Activated CD4-positive, alpha-beta T cell treated with anti-CD3 and anti-CD28 coated beads, Interleukin-2, amount 10 ng/mL, durations not matched to agents 7 days and 5 days (primary cell): ENCODE measurements around the gene RPL6. TPM values are rescaled to one million over a fixed set of nuclear protein-coding genes. Genes with fewer than 3 reads are reported as not detected.

Source experiments
- CTCF ChIA-PET: fragments of 350-600 bp; sonication (Branson Sonifier 250); formaldehyde crosslinking; loops from one replicate; lab custom pipeline; 2021; ENCODE audit warnings: antibody characterized with exemption; lab: Charles Lee
- POLR2A ChIA-PET: fragments of 350-600 bp; sonication (Branson Sonifier 250); formaldehyde crosslinking; loops from one replicate; lab custom pipeline; 2021; ENCODE audit warnings: antibody characterized with exemption; lab: Charles Lee
- DNase-seq: peaks from one replicate; pipeline ENCODE4 v3.0.0-alpha.2; 2020
- H3K27ac Mint-ChIP-seq: one replicate; pipeline ENCODE4 v1.8.0; 2021; ENCODE audit warnings: mild to moderate bottlenecking, moderate library complexity, mixed read lengths
- H3K27me3 Mint-ChIP-seq: one replicate; pipeline ENCODE4 v1.8.0; 2021; ENCODE audit warnings: mixed read lengths
- H3K36me3 Mint-ChIP-seq: one replicate; pipeline ENCODE4 v1.8.0; 2021; ENCODE audit warnings: low read depth, mixed read lengths
- H3K4me1 Mint-ChIP-seq: one replicate; pipeline ENCODE4 v1.8.0; 2021; ENCODE audit warnings: mixed read lengths
- H3K4me3 Mint-ChIP-seq: one replicate; pipeline ENCODE4 v1.8.0; 2021; ENCODE audit warnings: mild to moderate bottlenecking, moderate library complexity, mixed read lengths
- H3K9me3 Mint-ChIP-seq: one replicate; pipeline ENCODE4 v1.8.0; 2021; ENCODE audit warnings: mixed read lengths
- total RNA-seq, 2 experiments: library from RNA; stranded (reverse); gene quantifications; one replicate each; pipeline ENCODE4 v1.2.3, GENCODE V29; 2021

RPL6 gene
- total RNA-seq, 2 experiments from 2014 or later, result 1,236 to 1,343 TPM

GRCh38 chr12:112361271-112361670 is 48.1 kb downstream of the RPL6 start:
- peaks cover 2% of the 10 kb centered on the region for H3K4me1 Mint-ChIP-seq
- H3K27ac Mint-ChIP-seq, result no peak overlapping the region
- CTCF ChIA-PET, result interaction anchor here (0.6 kb wide), 1 partner anchor 9 kb away, joined by 3 read pairs; no protein-coding TSS in a partner anchor
- H3K4me3 Mint-ChIP-seq, result no peak overlapping the region
- POLR2A ChIA-PET, result no interaction called here
- H3K9me3 Mint-ChIP-seq, result no peaks in the 10 kb centered on the region
- no peak for DNase-seq
- H3K36me3 Mint-ChIP-seq, result no peaks in the 10 kb centered on the region
- no peaks in the 10 kb centered on the region for H3K27me3 Mint-ChIP-seq

- no peak for DNase-seq
- Mint-ChIP-seq H3K4me1 (peaks cover 1% of the 10 kb centered on the region), H3K27me3 (no peaks in the 10 kb centered on the region), H3K9me3 (no peaks in the 10 kb centered on the region), H3K27ac (no peak overlapping the region), H3K4me3 (no peak overlapping the region), H3K36me3 (no peaks in the 10 kb centered on the region)
- POLR2A ChIA-PET, result no interaction called here
- CTCF ChIA-PET, result interaction anchor here (0.7 kb wide), 1 partner anchor 28 kb away, joined by 4 read pairs; no protein-coding TSS in a partner anchor
Measured at GRCh38 chr12:112359290-112359689, 50.1 kb downstream of the RPL6 start.

- no peak for DNase-seq
- H3K36me3 Mint-ChIP-seq, result no peaks in the 10 kb centered on the region
- no peak overlapping the region for H3K27ac Mint-ChIP-seq
- ChIA-PET CTCF (interaction anchor here (2.0 kb wide), 1 partner anchor 12 kb away, joined by 9 read pairs; no protein-coding TSS in a partner anchor), POLR2A (interaction anchor here (0.7 kb wide), 1 partner anchor 636 kb away, joined by 4 read pairs; no protein-coding TSS in a partner anchor)
- H3K9me3 Mint-ChIP-seq, result peaks cover 3% of the 10 kb centered on the region
- H3K4me3 Mint-ChIP-seq, result no peak overlapping the region
- peaks cover 11% of the 10 kb centered on the region for H3K4me1 Mint-ChIP-seq
- H3K27me3 Mint-ChIP-seq, result no peaks in the 10 kb centered on the region
Measured at GRCh38 chr12:112357214-112357613, 52.2 kb downstream of the RPL6 start.

Other genes starting within 250 kb of the RPL6 start
- 10 to 100 TPM; 43.2 to 44.7 TPM for gene HECTD4, start 27.2 kb downstream of the RPL6 start, total RNA-seq
- 10 to 100 TPM; 79.2 to 84.4 TPM for gene PTPN11, start 9.3 kb upstream of the RPL6 start, total RNA-seq